CD4-positive, alpha-beta T cell (primary cell): Measurements from ENCODE around the gene TRAPPC2. TPM values are rescaled to one million over a fixed set of nuclear protein-coding genes. Genes with fewer than 3 reads are reported as not detected.

Experiments used
- ATAC-seq: fragments of 200-7000 bp; cut with Tn5 transposase; one replicate; pipeline ENCODE4 v1.10.0; 2022; ENCODE audit warnings: mild to moderate bottlenecking; ENCODE audit not compliant: poor library complexity
- CTCF ChIA-PET: fragments of 350-600 bp; sonication (Branson Sonifier 250); formaldehyde crosslinking; loops from one replicate; lab custom pipeline; 2021; ENCODE audit warnings: antibody characterized with exemption, inconsistent platforms; lab: Charles Lee
- POLR2A ChIA-PET: fragments of 350-600 bp; sonication (Branson Sonifier 250); formaldehyde crosslinking; loops from one replicate; lab custom pipeline; 2021; ENCODE audit warnings: antibody characterized with exemption, inconsistent platforms; lab: Charles Lee
- DNase-seq, 14 experiments: peaks; one replicate each; pipeline ENCODE4 v3.0.0-alpha.2; 2013 to 2020; ENCODE audit warnings: mixed read lengths in 2 of 14
- H3K27ac ChIP-seq, 2 donors: one replicate each; pipeline versions ENCODE4 v1.5.1 to v1.7.0; 2013; ENCODE audit warnings: low read length in 2 of 2, low read depth in 1 of 2, mild to moderate bottlenecking in 1 of 2
- H3K27me3 ChIP-seq, 2 experiments: 1 replicate in 1 of 2; 2 replicates in 1 of 2; pipeline versions ENCODE4 v1.6.1 to v1.7.0; 2013; ENCODE audit warnings: low read length in 2 of 2, control low read depth in 1 of 2, mild to moderate bottlenecking in 1 of 2, moderate library complexity in 1 of 2; ENCODE audit not compliant: insufficient read depth in 2 of 2, control insufficient read depth in 1 of 2
- H3K36me3 ChIP-seq: one replicate; pipeline ENCODE4 v1.6.1; 2013; ENCODE audit warnings: low read length, control low read depth; ENCODE audit not compliant: insufficient read depth
- H3K4me1 ChIP-seq: one replicate; pipeline ENCODE4 v1.6.1; 2013; ENCODE audit warnings: low read length, control low read depth; ENCODE audit not compliant: insufficient read depth
- H3K4me3 ChIP-seq: one replicate; pipeline ENCODE4 v1.5.1; 2013; ENCODE audit warnings: mild to moderate bottlenecking, low read length, moderate library complexity
- H3K9me3 ChIP-seq, 2 experiments: 1 replicate in 1 of 2; 2 replicates in 1 of 2; pipeline versions ENCODE4 v1.6.1 to v1.7.0; 2013; ENCODE audit warnings: low read length in 2 of 2, mild to moderate bottlenecking in 2 of 2, control low read depth in 1 of 2, moderate library complexity in 1 of 2; ENCODE audit not compliant: control insufficient read depth in 1 of 2, insufficient read depth in 1 of 2
- H3K27ac Mint-ChIP-seq: one replicate; pipeline ENCODE4 v1.8.0; 2020; ENCODE audit warnings: mixed read lengths
- H3K27me3 Mint-ChIP-seq: one replicate; pipeline ENCODE4 v1.8.0; 2021; ENCODE audit warnings: mixed read lengths
- H3K36me3 Mint-ChIP-seq: one replicate; pipeline ENCODE4 v1.8.0; 2021; ENCODE audit warnings: low read depth, mixed read lengths
- H3K4me1 Mint-ChIP-seq: one replicate; pipeline ENCODE4 v1.8.0; 2021; ENCODE audit warnings: low read depth, mixed read lengths
- H3K4me3 Mint-ChIP-seq: one replicate; pipeline ENCODE4 v1.8.0; 2020; ENCODE audit warnings: mild to moderate bottlenecking, mixed read lengths
- H3K9me3 Mint-ChIP-seq: one replicate; pipeline ENCODE4 v1.8.0; 2020; ENCODE audit warnings: mixed read lengths
- intact Hi-C, 2 experiments: fragments of 100-400 bp; cut with DNase I in 1 of 2; cut with micrococcal nuclease in 1 of 2; formaldehyde crosslinking; loops; one replicate each; pipeline versions ENCODE4 v1.15.1 to v1.9.0; 2023 to 2025; cut with DNase I, micrococcal nuclease
- total RNA-seq, 174 experiments: library from RNA in 2 of 174; stranded (reverse) in 2 of 174; gene quantifications; one replicate each; pipeline ENCODE4 v1.2.3 and lab custom pipeline; 2021 to 2026
- TF ChIP-seq, protein P1 (sequence below): fragments of 200-600 bp; IDR thresholded peaks from one replicate; pipeline ENCODE4 v1.8.0; 2022; ENCODE audit warnings: antibody characterized with exemption, mild to moderate bottlenecking

TRAPPC2 gene
- total RNA-seq, 2 experiments from 2014 or later: 21.4 to 22.3 TPM

- TF ChIP-seq, protein P1, sequence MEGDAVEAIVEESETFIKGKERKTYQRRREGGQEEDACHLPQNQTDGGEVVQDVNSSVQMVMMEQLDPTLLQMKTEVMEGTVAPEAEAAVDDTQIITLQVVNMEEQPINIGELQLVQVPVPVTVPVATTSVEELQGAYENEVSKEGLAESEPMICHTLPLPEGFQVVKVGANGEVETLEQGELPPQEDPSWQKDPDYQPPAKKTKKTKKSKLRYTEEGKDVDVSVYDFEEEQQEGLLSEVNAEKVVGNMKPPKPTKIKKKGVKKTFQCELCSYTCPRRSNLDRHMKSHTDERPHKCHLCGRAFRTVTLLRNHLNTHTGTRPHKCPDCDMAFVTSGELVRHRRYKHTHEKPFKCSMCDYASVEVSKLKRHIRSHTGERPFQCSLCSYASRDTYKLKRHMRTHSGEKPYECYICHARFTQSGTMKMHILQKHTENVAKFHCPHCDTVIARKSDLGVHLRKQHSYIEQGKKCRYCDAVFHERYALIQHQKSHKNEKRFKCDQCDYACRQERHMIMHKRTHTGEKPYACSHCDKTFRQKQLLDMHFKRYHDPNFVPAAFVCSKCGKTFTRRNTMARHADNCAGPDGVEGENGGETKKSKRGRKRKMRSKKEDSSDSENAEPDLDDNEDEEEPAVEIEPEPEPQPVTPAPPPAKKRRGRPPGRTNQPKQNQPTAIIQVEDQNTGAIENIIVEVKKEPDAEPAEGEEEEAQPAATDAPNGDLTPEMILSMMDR: no peak
- no peak overlapping the region for H3K4me3 Mint-ChIP-seq
- H3K4me3 ChIP-seq: no peak overlapping the region
- no peaks in the 10 kb centered on the region for H3K9me3 Mint-ChIP-seq
- H3K27me3 ChIP-seq: no peaks in the 10 kb centered on the region
- H3K36me3 ChIP-seq: peaks cover 32% of the 10 kb centered on the region
- H3K4me1 ChIP-seq: no peaks in the 10 kb centered on the region
- ChIA-PET POLR2A (no interaction called here), CTCF (no interaction called here)
- no peaks in the 10 kb centered on the region for H3K27me3 Mint-ChIP-seq
- H3K27ac Mint-ChIP-seq: no peak overlapping the region
- H3K4me1 Mint-ChIP-seq: no peaks in the 10 kb centered on the region
- intact Hi-C loops: no loop called here
- ATAC-seq (no peak), DNase-seq (no peak)
- no peaks in the 10 kb centered on the region for H3K9me3 ChIP-seq
- peaks cover 43% of the 10 kb centered on the region for H3K36me3 Mint-ChIP-seq
- no peak overlapping the region for H3K27ac ChIP-seq
Observed at GRCh38 chrX:13776387-13776786, 42.0 kb upstream of the TRAPPC2 start.

DNA sequence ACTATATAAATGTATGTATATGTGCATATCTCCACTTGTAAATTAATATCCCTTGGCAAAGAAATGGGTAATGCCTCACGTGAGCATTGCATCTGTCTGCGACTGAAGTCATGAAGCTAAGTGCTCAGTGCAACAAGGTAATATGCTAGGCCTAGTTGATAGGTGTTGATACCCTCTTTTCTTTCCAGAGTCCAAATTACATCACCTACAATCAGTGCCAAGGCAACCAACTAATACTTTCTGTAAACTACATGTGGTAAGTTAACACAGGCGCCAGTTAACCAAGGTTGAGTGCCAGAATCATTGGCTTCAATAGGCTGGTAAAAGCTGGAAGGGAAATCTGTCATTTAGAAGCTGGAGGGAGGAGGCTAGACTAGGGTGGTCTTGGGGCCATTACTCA lies 41.4 kb upstream of the TRAPPC2 start:
- no peaks in the 10 kb centered on the region for H3K9me3 Mint-ChIP-seq
- no peaks in the 10 kb centered on the region for H3K27me3 Mint-ChIP-seq
- no peak overlapping the region for H3K4me3 ChIP-seq
- H3K27ac ChIP-seq: no peak overlapping the region
- H3K9me3 ChIP-seq: no peaks in the 10 kb centered on the region
- H3K4me3 Mint-ChIP-seq: no peak overlapping the region
- H3K36me3 Mint-ChIP-seq: peaks cover 45% of the 10 kb centered on the region
- no peak for ATAC-seq
- H3K27ac Mint-ChIP-seq: no peak overlapping the region
- H3K36me3 ChIP-seq: peaks cover 37% of the 10 kb centered on the region
- TF ChIP-seq, protein P1: no peak
- intact Hi-C loops: no loop called here
- H3K4me1 ChIP-seq: no peaks in the 10 kb centered on the region
- POLR2A ChIA-PET: no interaction called here
- H3K27me3 ChIP-seq: no peaks in the 10 kb centered on the region
- DNase-seq: no peak
- CTCF ChIA-PET: no interaction called here
- H3K4me1 Mint-ChIP-seq: no peaks in the 10 kb centered on the region

DNA sequence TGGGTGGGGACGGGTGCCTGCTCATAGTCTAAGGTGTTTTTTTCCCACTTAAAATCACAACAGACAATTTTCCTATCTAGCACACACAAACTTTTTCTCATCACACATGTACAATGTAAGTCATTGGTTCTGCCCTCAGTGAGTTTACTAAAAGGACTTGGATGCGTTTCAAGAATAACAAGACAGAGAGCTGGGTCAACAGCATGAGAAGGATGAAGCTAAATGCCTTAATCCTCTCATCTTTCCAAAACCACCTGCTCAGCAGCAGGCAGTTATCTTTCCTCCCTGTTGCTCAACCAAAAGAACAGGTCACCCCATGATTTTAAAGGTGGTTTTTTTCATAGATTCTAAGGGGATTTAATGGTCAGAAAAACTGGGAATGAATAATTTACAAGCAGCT lies 40.3 kb upstream of the TRAPPC2 start:
- Histone ChIP-seq H3K27me3 (no peaks in the 10 kb centered on the region), H3K4me3 (no peak overlapping the region), H3K27ac (no peak overlapping the region), H3K36me3 (peaks cover 48% of the 10 kb centered on the region), H3K9me3 (no peaks in the 10 kb centered on the region), H3K4me1 (no peaks in the 10 kb centered on the region)
- TF ChIP-seq, protein P1: no peak
- ChIA-PET POLR2A (no interaction called here), CTCF (no interaction called here)
- Mint-ChIP-seq H3K27ac (no peak overlapping the region), H3K4me3 (no peak overlapping the region), H3K9me3 (no peaks in the 10 kb centered on the region), H3K36me3 (peaks cover 56% of the 10 kb centered on the region), H3K27me3 (no peaks in the 10 kb centered on the region), H3K4me1 (no peaks in the 10 kb centered on the region)
- no peak for DNase-seq
- ATAC-seq: no peak
- intact Hi-C loops: no loop called here
